ENCODE results near the gene SKA2.

Gene SKA2

DNA sequence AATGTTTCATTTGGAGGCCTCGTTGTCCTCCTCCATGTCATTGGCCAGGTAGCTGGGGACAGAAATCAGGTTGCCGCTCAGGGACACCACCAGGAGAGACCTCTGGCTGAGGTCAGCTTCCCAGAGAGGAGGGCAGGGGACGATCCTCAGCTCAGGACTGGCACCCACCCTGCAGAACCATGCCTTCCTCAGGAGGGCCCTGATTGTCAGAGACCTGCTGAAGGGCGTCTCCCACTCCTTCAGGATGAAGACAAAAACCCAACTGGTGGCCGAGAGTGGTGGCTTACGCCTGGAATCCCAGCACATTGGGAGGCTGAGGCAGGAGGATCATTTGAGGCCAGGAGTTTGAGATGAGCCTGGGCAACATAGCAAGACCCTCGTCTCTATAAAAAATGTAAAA is 20.1 kb upstream of the SKA2 start:
- TF ChIP-seq, protein P1, sequence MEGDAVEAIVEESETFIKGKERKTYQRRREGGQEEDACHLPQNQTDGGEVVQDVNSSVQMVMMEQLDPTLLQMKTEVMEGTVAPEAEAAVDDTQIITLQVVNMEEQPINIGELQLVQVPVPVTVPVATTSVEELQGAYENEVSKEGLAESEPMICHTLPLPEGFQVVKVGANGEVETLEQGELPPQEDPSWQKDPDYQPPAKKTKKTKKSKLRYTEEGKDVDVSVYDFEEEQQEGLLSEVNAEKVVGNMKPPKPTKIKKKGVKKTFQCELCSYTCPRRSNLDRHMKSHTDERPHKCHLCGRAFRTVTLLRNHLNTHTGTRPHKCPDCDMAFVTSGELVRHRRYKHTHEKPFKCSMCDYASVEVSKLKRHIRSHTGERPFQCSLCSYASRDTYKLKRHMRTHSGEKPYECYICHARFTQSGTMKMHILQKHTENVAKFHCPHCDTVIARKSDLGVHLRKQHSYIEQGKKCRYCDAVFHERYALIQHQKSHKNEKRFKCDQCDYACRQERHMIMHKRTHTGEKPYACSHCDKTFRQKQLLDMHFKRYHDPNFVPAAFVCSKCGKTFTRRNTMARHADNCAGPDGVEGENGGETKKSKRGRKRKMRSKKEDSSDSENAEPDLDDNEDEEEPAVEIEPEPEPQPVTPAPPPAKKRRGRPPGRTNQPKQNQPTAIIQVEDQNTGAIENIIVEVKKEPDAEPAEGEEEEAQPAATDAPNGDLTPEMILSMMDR (IDR thresholded peaks at IDR 0.05): no peak
- H3K4me1 ChIP-seq: no peaks in the 10 kb centered on the region
- H3K27ac ChIP-seq: no peak overlapping the region
- no peaks in the 10 kb centered on the region for H3K36me3 ChIP-seq
- no peaks in the 10 kb centered on the region for H3K27me3 ChIP-seq
- no peaks in the 10 kb centered on the region for H3K9me3 ChIP-seq
- no peak overlapping the region for H3K4me3 ChIP-seq
- DNase-seq: no peak
- intact Hi-C loops (cut with DNase I; ENCODE audit: low total_unique reads): no loop called here

DNA sequence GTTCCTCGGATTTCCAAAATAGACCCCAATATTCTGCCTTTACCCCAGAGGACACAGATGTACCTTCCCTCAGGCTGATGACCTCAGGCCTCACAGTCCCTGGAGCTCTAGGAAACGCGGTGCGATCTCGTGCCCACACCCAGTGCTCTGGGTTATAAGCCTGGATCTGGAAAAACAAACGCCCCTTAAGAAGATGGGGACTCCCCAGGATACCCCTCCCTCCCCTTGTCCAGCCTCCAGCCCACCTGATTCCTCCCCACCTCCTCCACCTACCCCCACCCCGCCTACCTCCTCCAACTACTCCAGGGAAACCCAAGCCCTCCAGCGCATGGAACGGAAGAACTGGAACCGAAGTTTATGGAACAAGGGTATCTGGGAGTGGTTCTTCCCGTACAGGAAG is 19.7 kb upstream of the SKA2 start:
- TF ChIP-seq, protein P1 (IDR thresholded peaks at IDR 0.05): no peak
- no peak for DNase-seq
- H3K4me3 ChIP-seq: no peak overlapping the region
- no peak overlapping the region for H3K27ac ChIP-seq
- no peaks in the 10 kb centered on the region for H3K36me3 ChIP-seq
- no peaks in the 10 kb centered on the region for H3K9me3 ChIP-seq
- no peaks in the 10 kb centered on the region for H3K4me1 ChIP-seq
- no peaks in the 10 kb centered on the region for H3K27me3 ChIP-seq
- intact Hi-C loops (cut with DNase I; ENCODE audit: low total_unique reads): no loop called here

DNA sequence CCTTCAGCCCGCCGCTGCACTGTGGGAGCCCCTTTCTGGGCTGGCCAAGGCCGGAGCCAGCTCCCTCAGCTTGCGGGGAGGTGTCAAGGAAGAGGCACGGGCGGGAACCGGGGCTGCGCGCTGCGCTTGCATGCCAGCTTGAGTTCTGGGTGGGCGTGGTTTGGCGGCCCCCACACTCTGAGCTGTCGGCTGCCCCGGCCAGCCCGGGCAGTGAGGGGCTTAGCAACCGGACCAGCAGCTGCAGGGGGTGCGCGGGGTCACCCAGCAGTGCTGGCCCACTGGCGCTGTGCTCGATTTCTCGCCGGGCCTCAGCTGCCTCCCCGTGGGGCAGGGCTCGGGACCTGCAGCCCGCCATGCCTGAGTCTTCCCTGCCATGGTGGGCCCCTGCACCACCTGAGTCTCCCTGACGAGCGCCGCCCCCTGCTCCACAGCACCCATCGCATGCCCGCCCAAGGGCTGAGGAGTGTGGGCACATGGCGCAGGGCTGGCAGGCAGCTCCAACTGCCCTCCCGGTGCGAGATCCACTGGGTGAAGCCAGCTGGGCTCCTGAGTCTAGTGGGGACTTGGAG is 17.5 kb upstream of the SKA2 start:
- Histone ChIP-seq H3K4me1 (no peaks in the 10 kb centered on the region), H3K36me3 (no peaks in the 10 kb centered on the region)

DNA sequence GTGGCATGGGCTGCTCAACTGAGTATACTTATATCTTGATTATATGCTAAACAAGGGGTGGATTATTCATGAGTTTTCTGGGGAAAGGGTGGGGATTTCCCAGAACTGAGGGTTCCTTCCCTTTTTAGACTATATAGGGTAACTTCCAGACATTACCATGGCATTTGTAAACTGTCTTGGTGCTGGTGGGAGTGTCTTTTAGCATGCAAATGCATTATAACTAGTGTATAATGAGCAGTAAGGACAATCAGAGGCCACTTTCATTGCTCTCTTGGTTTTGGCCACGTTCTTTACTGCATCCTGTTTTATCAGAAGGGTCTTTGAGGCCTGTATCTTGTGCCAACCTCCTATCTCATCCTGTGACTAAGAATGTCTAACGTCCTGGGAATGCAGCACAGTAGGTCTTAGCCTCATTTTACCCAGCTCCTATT is 12.6 kb upstream of the SKA2 start:
- Histone ChIP-seq H3K9me3 (no peaks in the 10 kb centered on the region), H3K4me3 (no peak overlapping the region), H3K27ac (no peak overlapping the region), H3K4me1 (no peaks in the 10 kb centered on the region), H3K36me3 (no peaks in the 10 kb centered on the region), H3K27me3 (no peaks in the 10 kb centered on the region)
- TF ChIP-seq, protein P1 (IDR thresholded peaks at IDR 0.05): no peak
- intact Hi-C loops (cut with DNase I; ENCODE audit: low total_unique reads): no loop called here
- no peak for DNase-seq

More for the DNA sequence above, 17.5 kb upstream of the SKA2 start:
- Histone ChIP-seq H3K27ac (no peak overlapping the region), H3K9me3 (no peaks in the 10 kb centered on the region), H3K4me3 (no peak overlapping the region), H3K27me3 (no peaks in the 10 kb centered on the region)
- TF ChIP-seq, protein P1 (IDR thresholded peaks at IDR 0.05): no peak
- intact Hi-C loops (cut with DNase I; ENCODE audit: low total_unique reads): no loop called here
- DNase-seq: no peak

DNA sequence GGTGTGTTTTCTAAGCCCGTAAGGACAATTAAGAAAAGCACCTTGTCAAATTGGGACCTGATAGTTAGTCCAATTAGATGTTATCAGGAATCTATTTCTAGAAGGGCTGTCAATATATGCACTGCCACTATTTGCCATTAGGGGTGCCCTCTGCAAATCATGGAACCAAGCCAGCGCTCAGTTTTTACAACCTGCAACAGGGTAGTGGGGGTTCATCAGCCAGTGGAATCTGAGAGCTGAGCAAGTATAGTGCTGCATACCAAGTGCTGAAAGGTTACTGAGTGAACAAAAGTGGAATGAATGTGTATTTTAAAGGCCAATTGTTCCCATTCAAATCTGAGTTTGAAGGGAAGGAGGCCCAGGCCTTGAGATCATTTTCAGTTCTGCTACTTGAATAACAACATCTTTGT is 11.0 kb upstream of the SKA2 start:
- TF ChIP-seq, protein P1 (IDR thresholded peaks at IDR 0.05): peak; percentile 10 to 36
- Histone ChIP-seq H3K27me3 (no peaks in the 10 kb centered on the region), H3K36me3 (no peaks in the 10 kb centered on the region), H3K4me3 (no peak overlapping the region), H3K4me1 (no peaks in the 10 kb centered on the region), H3K9me3 (no peaks in the 10 kb centered on the region), H3K27ac (no peak overlapping the region)
- no peak for DNase-seq
- intact Hi-C loops (cut with DNase I; ENCODE audit: low total_unique reads): no loop called here

DNA sequence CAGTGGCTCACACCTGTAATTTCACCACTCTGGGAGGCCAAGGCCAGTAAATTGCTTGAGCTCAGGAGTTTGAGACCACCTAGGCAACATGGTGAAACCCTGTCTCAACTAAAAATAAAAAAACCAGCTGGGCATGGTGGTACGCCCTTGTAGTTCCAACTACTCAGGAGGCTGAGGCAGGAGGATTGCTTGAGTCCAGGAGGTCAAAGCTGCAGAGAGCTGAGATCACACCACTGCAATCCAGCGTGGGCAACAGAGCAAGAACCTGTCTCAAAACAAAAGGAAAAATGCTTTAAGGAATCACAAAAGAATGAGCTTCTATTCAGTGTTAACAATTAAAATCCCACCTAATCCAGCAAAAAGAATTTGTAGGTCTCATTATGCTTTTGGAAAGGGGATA is 6.5 kb upstream of the SKA2 start:
- Histone ChIP-seq H3K27me3 (no peaks in the 10 kb centered on the region), H3K36me3 (no peaks in the 10 kb centered on the region), H3K4me1 (no peaks in the 10 kb centered on the region), H3K4me3 (no peak overlapping the region), H3K27ac (no peak overlapping the region), H3K9me3 (no peaks in the 10 kb centered on the region)
- no peak for DNase-seq
- TF ChIP-seq, protein P1 (IDR thresholded peaks at IDR 0.05): no peak
- intact Hi-C loops (cut with DNase I; ENCODE audit: low total_unique reads): no loop called here

All from tibial artery (tissue), 4 donors.